Nephron progenitor cell (in vitro differentiated cells): ENCODE data around the gene SAFB.
A peak's percentile ranks its signal among the peaks of the same experiment; 100 is the strongest.

Experiments used
- DNase-seq: peaks from one replicate; pipeline ENCODE4 v3.0.0; 2021
- H3K27ac Mint-ChIP-seq: 2 replicates; pipeline ENCODE4 v1.8.0; 2021; ENCODE audit warnings: mild to moderate bottlenecking, moderate library complexity, mixed read lengths
- H3K27me3 Mint-ChIP-seq: 2 replicates; pipeline ENCODE4 v1.8.0; 2021; ENCODE audit warnings: mild to moderate bottlenecking, low read depth, mixed read lengths; ENCODE audit not compliant: poor library complexity
- H3K36me3 Mint-ChIP-seq: 2 replicates; pipeline ENCODE4 v1.8.0; 2021; ENCODE audit warnings: low read depth, mixed read lengths
- H3K4me1 Mint-ChIP-seq: 2 replicates; pipeline ENCODE4 v1.8.0; 2021; ENCODE audit warnings: mixed read lengths
- H3K4me3 Mint-ChIP-seq: 2 replicates; pipeline ENCODE4 v1.8.0; 2021; ENCODE audit warnings: mild to moderate bottlenecking, moderate library complexity, mixed read lengths
- H3K9me3 Mint-ChIP-seq: 2 replicates; pipeline ENCODE4 v1.8.0; 2021; ENCODE audit warnings: mild to moderate bottlenecking, moderate library complexity, mixed read lengths
- CTCF ChIP-seq: fragments of 200-600 bp; sonication (generic); IDR thresholded peaks from 2 replicates; pipeline ENCODE4 v1.5.0; 2021; ENCODE audit warnings: antibody characterized with exemption

The SAFB gene

GRCh38 chr19:5631567-5632240, 8.8 kb downstream of the SAFB start:
- peak overlapping the region; percentile 1 for H3K27ac Mint-ChIP-seq
- H3K4me1 Mint-ChIP-seq, result peaks cover 36% of the 10 kb centered on the region
- no peak overlapping the region for H3K4me3 Mint-ChIP-seq
- TF ChIP-seq CTCF, result no peak
- peaks cover 3% of the 10 kb centered on the region for H3K27me3 Mint-ChIP-seq
- H3K9me3 Mint-ChIP-seq, result no peaks in the 10 kb centered on the region
- DNase-seq, result no peak
- peaks cover 77% of the 10 kb centered on the region for H3K36me3 Mint-ChIP-seq

GRCh38 chr19:5632241-5632612, 9.3 kb downstream of the SAFB start:
- Mint-ChIP-seq H3K4me1 (peaks cover 33% of the 10 kb centered on the region), H3K36me3 (peaks cover 76% of the 10 kb centered on the region), H3K9me3 (no peaks in the 10 kb centered on the region), H3K27me3 (peaks cover 3% of the 10 kb centered on the region), H3K27ac (peak overlapping the region; percentile 20), H3K4me3 (no peak overlapping the region)
- no peak for DNase-seq
- TF ChIP-seq CTCF, result no peak

GRCh38 chr19:5632657-5633056, 9.8 kb downstream of the SAFB start:
- H3K36me3 Mint-ChIP-seq, result peaks cover 74% of the 10 kb centered on the region
- TF ChIP-seq CTCF, result no peak

GRCh38 chr19:5635427-5635826, 12.5 kb downstream of the SAFB start:
- Mint-ChIP-seq H3K27ac (peak overlapping the region; percentile 62), H3K36me3 (peaks cover 61% of the 10 kb centered on the region), H3K4me3 (no peak overlapping the region), H3K4me1 (peaks cover 18% of the 10 kb centered on the region), H3K9me3 (no peaks in the 10 kb centered on the region), H3K27me3 (no peaks in the 10 kb centered on the region)
- no peak for TF ChIP-seq CTCF
- no peak for DNase-seq

More at GRCh38 chr19:5632657-5633056, 9.8 kb downstream of the SAFB start:
- Mint-ChIP-seq H3K27ac (peak overlapping the region; percentile 20), H3K4me1 (peaks cover 29% of the 10 kb centered on the region), H3K27me3 (peaks cover 3% of the 10 kb centered on the region), H3K9me3 (no peaks in the 10 kb centered on the region), H3K4me3 (no peak overlapping the region)
- DNase-seq, result no peak

GRCh38 chr19:5637971-5638370, 15.1 kb downstream of the SAFB start:
- Mint-ChIP-seq H3K36me3 (peaks cover 52% of the 10 kb centered on the region), H3K4me1 (peaks cover 5% of the 10 kb centered on the region), H3K4me3 (no peak overlapping the region), H3K9me3 (no peaks in the 10 kb centered on the region), H3K27ac (no peak overlapping the region), H3K27me3 (no peaks in the 10 kb centered on the region)
- no peak for TF ChIP-seq CTCF
- DNase-seq, result no peak

GRCh38 chr19:5641171-5641570, 18.3 kb downstream of the SAFB start:
- Mint-ChIP-seq H3K27me3 (no peaks in the 10 kb centered on the region), H3K27ac (no peak overlapping the region)
- no peak for TF ChIP-seq CTCF

More at GRCh38 chr19:5641171-5641570, 18.3 kb downstream of the SAFB start:
- H3K9me3 Mint-ChIP-seq, result no peaks in the 10 kb centered on the region
- no peak overlapping the region for H3K4me3 Mint-ChIP-seq
- peaks cover 56% of the 10 kb centered on the region for H3K36me3 Mint-ChIP-seq
- no peak for DNase-seq
- peaks cover 5% of the 10 kb centered on the region for H3K4me1 Mint-ChIP-seq
